NCI-H524 treated with DMSO at 0.1 percent for 48 hours (cell line): ENCODE results near the gene RASD2.

Experiments used
- DNase-seq: peaks from one replicate; lab custom pipeline; 2025; lab: John Stamatoyannopoulos, UW

Gene RASD2

GRCh38 chr22:35586771-35587170 lies 46.1 kb downstream of the RASD2 start:
- no peak for DNase-seq

GRCh38 chr22:35587447-35587870 lies 46.8 kb downstream of the RASD2 start:
- no peak for DNase-seq

- no peak for DNase-seq
Observed at GRCh38 chr22:35587896-35588295, 47.3 kb downstream of the RASD2 start.

GRCh38 chr22:35589071-35589755 lies 48.6 kb downstream of the RASD2 start:
- no peak for DNase-seq

- DNase-seq: no peak
Observed at GRCh38 chr22:35589756-35590093, 49.1 kb downstream of the RASD2 start.

GRCh38 chr22:35590634-35591295 lies 50.1 kb downstream of the RASD2 start:
- DNase-seq: no peak

GRCh38 chr22:35591714-35592417 lies 51.2 kb downstream of the RASD2 start:
- no peak for DNase-seq

GRCh38 chr22:35592418-35592967 lies 51.9 kb downstream of the RASD2 start:
- no peak for DNase-seq

GRCh38 chr22:35593071-35593890 lies 52.6 kb downstream of the RASD2 start:
- DNase-seq: no peak

GRCh38 chr22:35593891-35594470 lies 53.4 kb downstream of the RASD2 start:
- DNase-seq: no peak

- DNase-seq: no peak
Observed at GRCh38 chr22:35594686-35595085, 54.1 kb downstream of the RASD2 start.

GRCh38 chr22:35596821-35597220 lies 56.2 kb downstream of the RASD2 start:
- no peak for DNase-seq

- DNase-seq: no peak
Observed at GRCh38 chr22:35597692-35598395, 57.2 kb downstream of the RASD2 start.

GRCh38 chr22:35598396-35598710 lies 57.7 kb downstream of the RASD2 start:
- no peak for DNase-seq

- no peak for DNase-seq
Observed at GRCh38 chr22:35599364-35599763, 58.7 kb downstream of the RASD2 start.

- DNase-seq: no peak
Observed at GRCh38 chr22:35600476-35600875, 59.8 kb downstream of the RASD2 start.

GRCh38 chr22:35601013-35601580 lies 60.5 kb downstream of the RASD2 start:
- no peak for DNase-seq

GRCh38 chr22:35601743-35602615 lies 61.3 kb downstream of the RASD2 start:
- DNase-seq: no peak
